GM12878 (cell line): ENCODE measurements around the gene RASIP1. TPM values are rescaled to one million over a fixed set of nuclear protein-coding genes. Genes with fewer than 3 reads are reported as not detected.

ENCODE experiments used
- ATAC-seq: fragments of 200-7000 bp; cut with Tn5 transposase; 3 replicates; pipeline ENCODE4 v1.9.1; 2020; ENCODE audit warnings: mild to moderate bottlenecking, moderate library complexity
- BruUV-seq: library from RNA; stranded (reverse); fragments of 400-500 nt; replicated peaks from 2 replicates; lab custom pipeline; 2021; lab: Mats Ljungman, UMichigan
- CTCF ChIA-PET: fragments of 300-600 bp; sonication (Branson Sonifier 250); formaldehyde crosslinking; extraction: SDS; loops from one replicate; lab custom pipeline; 2021; ENCODE audit warnings: inconsistent platforms; lab: Yijun Ruan, JAX
- POLR2A ChIA-PET: fragments of 350-600 bp; formaldehyde crosslinking; extraction: SDS; loops from one replicate; lab custom pipeline; 2021; ENCODE audit warnings: inconsistent platforms; lab: Charles Lee
- RAD21 ChIA-PET: fragments of 300-600 bp; sonication (Branson Sonifier 250); formaldehyde crosslinking; loops from one replicate; lab custom pipeline; 2023; ENCODE audit warnings: antibody characterized with exemption; ENCODE audit not compliant: unreplicated experiment; lab: Charles Lee
- SMC1A ChIA-PET: fragments of 300-600 bp; sonication (Branson Sonifier 250); formaldehyde crosslinking; loops from one replicate; lab custom pipeline; 2023; ENCODE audit not compliant: unreplicated experiment, uncharacterized antibody; lab: Charles Lee
- DNase-seq: peaks from one replicate; pipeline ENCODE4 v3.0.0-alpha.2; 2011; ENCODE audit warnings: low read depth, low spot score
- FAIRE-seq: peaks from 3 replicates; lab custom pipeline; 2011; peaks lifted over from hg19 to GRCh38; lab: Jason Lieb, UNC
- H2AFZ ChIP-seq: 2 replicates; pipeline ENCODE4 v1.6.0; 2011; ENCODE audit warnings: low read depth, low read length, control low read depth; ENCODE audit not compliant: control insufficient read depth
- H3K27ac ChIP-seq: 2 replicates; pipeline ENCODE4 v1.5.1; 2011; ENCODE audit warnings: control low read depth; ENCODE audit not compliant: control insufficient read depth, insufficient read depth
- H3K27me3 ChIP-seq, 2 experiments: replicated peaks in 1 of 2; 2 replicates each; pipeline versions ENCODE4 v1.6.0 to v1.6.1; 2011; ENCODE audit warnings: low read length in 1 of 2; ENCODE audit not compliant: control insufficient read depth in 2 of 2, insufficient read depth in 2 of 2
- H3K36me3 ChIP-seq, 2 experiments: 2 replicates each; pipeline ENCODE4 v1.5.1; 2011; ENCODE audit warnings: low read length in 1 of 2; ENCODE audit not compliant: control insufficient read depth in 2 of 2, insufficient read depth in 2 of 2
- H3K4me1 ChIP-seq: 2 replicates; pipeline ENCODE4 v1.6.1; 2011; ENCODE audit warnings: mild to moderate bottlenecking, low read length, moderate library complexity, mixed read lengths; ENCODE audit not compliant: control insufficient read depth, insufficient read depth
- H3K4me2 ChIP-seq: 2 replicates; pipeline ENCODE4 v1.6.0; 2011; ENCODE audit warnings: control low read depth; ENCODE audit not compliant: control insufficient read depth, insufficient read depth
- H3K4me3 ChIP-seq: fragments of 200-600 bp; sonication (generic); 2 replicates; pipeline ENCODE4 v1.5.1; 2016
- H3K79me2 ChIP-seq: 2 replicates; pipeline ENCODE4 v1.6.0; 2011; ENCODE audit warnings: low read length; ENCODE audit not compliant: control insufficient read depth, insufficient read depth
- H3K9ac ChIP-seq: 2 replicates; pipeline ENCODE4 v1.8.0; 2011; ENCODE audit warnings: low read length, control low read depth, mixed read lengths; ENCODE audit not compliant: control insufficient read depth, insufficient read depth
- H3K9me3 ChIP-seq: replicated peaks from 3 replicates; pipeline ENCODE4 v1.5.1; 2011; ENCODE audit warnings: mild to moderate bottlenecking, low read length; ENCODE audit not compliant: control insufficient read depth, insufficient read depth
- H4K20me1 ChIP-seq: 2 replicates; pipeline ENCODE4 v1.6.0; 2011; ENCODE audit not compliant: control insufficient read depth, insufficient read depth
- CREB1 ChIP-seq: IDR thresholded peaks from 2 replicates; pipeline ENCODE4 v1.6.1; 2012; ENCODE audit warnings: low read depth, mild to moderate bottlenecking, inconsistent platforms
- HDAC6 ChIP-seq: fragments of 200-600 bp; sonication (generic); IDR thresholded peaks from one replicate; pipeline ENCODE4 v1.8.0; 2017; ENCODE audit warnings: antibody characterized with exemption; ENCODE audit not compliant: unreplicated experiment
- HDGF ChIP-seq: fragments of 450-650 bp; IDR thresholded peaks from 2 replicates; pipeline ENCODE4 v1.6.1; 2016; ENCODE audit warnings: antibody characterized with exemption
- IKZF1 ChIP-seq: fragments of 450-650 bp; conservative IDR thresholded peaks from 2 replicates; pipeline ENCODE4 v1.6.1; 2017; ENCODE audit warnings: antibody characterized with exemption, mild to moderate bottlenecking
- IRF4 ChIP-seq: IDR thresholded peaks from 2 replicates; pipeline ENCODE4 v1.6.1; 2011; ENCODE audit warnings: low read depth, low read length
- MYB ChIP-seq: fragments of 150-350 bp; IDR thresholded peaks from 2 replicates; pipeline ENCODE4 v1.6.1; 2014; ENCODE audit warnings: mild to moderate bottlenecking, low read depth, low read length, borderline replicate concordance
- SMAD1 ChIP-seq: fragments of 450-650 bp; IDR thresholded peaks from 2 replicates; pipeline ENCODE4 v1.6.1; 2018; ENCODE audit warnings: mild to moderate bottlenecking, low read depth; ENCODE audit not compliant: partially characterized antibody
- SP1 ChIP-seq: IDR thresholded peaks from one replicate; pipeline ENCODE4 v1.6.1; 2011; ENCODE audit warnings: low read depth, low read length
- STAT1 ChIP-seq: fragments of 450-650 bp; conservative IDR thresholded peaks from 2 replicates; pipeline ENCODE4 v1.6.1; 2014; ENCODE audit warnings: antibody characterized with exemption, mild to moderate bottlenecking
- TARDBP ChIP-seq: IDR thresholded peaks from 2 replicates; pipeline ENCODE4 v1.6.1; 2016; ENCODE audit warnings: borderline replicate concordance
- ZNF217 ChIP-seq: fragments of 450-650 bp; IDR thresholded peaks from 2 replicates; pipeline ENCODE4 v1.6.1; 2017; ENCODE audit warnings: antibody characterized with exemption, mild to moderate bottlenecking
- WGBS: methylation state at CpG from one replicate; pipeline ENCODE4 v1.1.6; 2016; ENCODE audit warnings: low lambda C conversion rate; ENCODE audit not compliant: insufficient replicate concordance, insufficient coverage; ENCODE audit errors: missing lambda C conversion rate; 5-methylcytosine and 5-hydroxymethylcytosine counted together
- in situ Hi-C: fragments of 300-500 bp; cut with MboI; formaldehyde crosslinking; loops from 9 replicates; pipeline ENCODE4 v1.14.3; 2018; ENCODE audit warnings: mixed read lengths
- intact Hi-C: fragments of 100-400 bp; cut with micrococcal nuclease; formaldehyde crosslinking; loops from one replicate; pipeline ENCODE4 v1.14.2; 2022; ENCODE audit not compliant: unreplicated experiment
- polyA plus RNA-seq, 11 experiments: library from polyadenylated mRNA; depleted of rRNA in 4 of 11; unstranded in 6 of 11; stranded (reverse) in 5 of 11; fragments of >200 nt; fragmentation: Nextera tagmentation in 4 of 11; fragmentation: Illumina TruSeq in 1 of 11; extraction: Ambion mirVana in 4 of 11; extraction: Trizol in 1 of 11; gene quantifications; 1 replicate in 1 of 11; 2 replicates in 10 of 11; pipeline versions ENCODE4 v1.2.1 to v1.2.3, GENCODE V29; 2011 to 2016; ENCODE audit warnings: inconsistent platforms in 2 of 11, missing spikeins in 2 of 11, low read depth in 1 of 11
- total RNA-seq, 4 experiments: library from RNA; depleted of rRNA in 3 of 4; stranded (reverse); fragments of >200 nt in 3 of 4; fragmentation: Illumina TruSeq in 1 of 4; extraction: Trizol in 1 of 4; gene quantifications; 2 replicates each; pipeline versions ENCODE4 v1.2.1 to v1.2.3, GENCODE V29; 2013 to 2021
- TF ChIP-seq, protein P1 (sequence below): fragments of 450-650 bp; IDR thresholded peaks from 2 replicates; pipeline ENCODE4 v1.6.1; 2017; ENCODE audit warnings: mild to moderate bottlenecking, moderate library complexity

The RASIP1 gene
- total and polyA plus RNA-seq, 10 of the 15 experiments (the other 5 are each of a cell fraction or from before 2014, with no cell fraction given), result 0.08 TPM; not detected in 9

DNA sequence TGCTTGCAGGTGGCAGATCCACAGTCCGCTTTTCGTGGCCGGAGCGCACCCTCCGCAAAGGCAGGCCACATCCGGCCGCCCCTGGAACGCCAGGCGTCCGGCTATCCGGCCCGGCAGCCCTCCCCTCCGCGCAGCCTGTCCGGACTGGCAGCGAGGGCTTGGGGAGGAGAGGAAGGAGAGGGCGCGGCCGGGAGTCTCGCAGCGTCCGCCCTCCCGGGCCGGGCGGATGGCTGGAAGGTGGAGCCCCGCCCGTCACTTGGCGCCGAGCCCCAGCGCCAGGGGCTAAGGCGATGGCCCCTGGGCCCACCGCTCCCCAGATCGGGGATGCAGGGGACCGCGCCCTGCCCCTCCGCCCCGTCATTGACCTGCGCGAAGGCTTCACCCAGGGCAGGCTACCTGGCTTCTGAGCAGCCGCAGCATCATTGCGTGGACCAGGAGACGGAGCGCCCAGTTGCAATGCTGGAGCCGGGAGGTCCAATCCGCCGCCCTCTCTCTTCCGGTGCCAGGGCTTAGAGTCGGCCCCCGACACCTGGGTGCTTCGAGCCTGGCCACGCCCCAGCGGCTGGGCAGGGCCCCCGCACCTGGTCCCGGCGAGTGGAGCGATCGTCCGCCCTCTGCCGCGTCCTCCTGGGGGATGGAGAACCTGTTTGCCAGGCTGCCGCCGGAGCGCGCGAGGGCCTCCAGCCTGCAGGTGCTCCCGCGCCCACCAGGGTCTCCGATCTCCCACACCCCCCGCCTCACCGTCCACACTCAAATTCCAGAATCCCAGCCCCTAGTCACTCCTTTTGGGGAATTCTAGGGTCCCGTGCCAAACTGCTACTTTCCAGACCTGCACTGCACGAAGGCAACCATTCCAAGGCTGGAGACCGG lies 12.3 kb upstream of the RASIP1 start, which contains the start of gene FUT1:
Gene FUT1 (minus strand): TSS at position 146 of the 870 bp plus-strand sequence. CDS start 1,360 bp downstream, outside the sequence.
- ChIA-PET CTCF (no interaction called here), SMC1A (no interaction called here), POLR2A (interaction anchor here (0.6 kb wide), 1 partner anchor 41 kb away, joined by 3 read pairs; no protein-coding TSS in a partner anchor)
- in situ Hi-C loops (no loop called here), intact Hi-C loops (no loop called here)
- no peaks in the 10 kb centered on the region for H3K36me3 ChIP-seq
- DNase-seq (no peak), FAIRE-seq (no peak)
- WGBS, result 3% methylated on average over 49 of the region's 73 CpGs
- peaks cover 2 to 6% of the 10 kb centered on the region in 2 experiments; a peak in 3 of 4 replicates for H3K27me3 ChIP-seq
- no TSS peak for BruUV-seq
- no peak within 1 kb of the TSS for H3K9ac ChIP-seq
- no peaks in the 10 kb centered on the region for H3K4me1 ChIP-seq
- H3K9me3 ChIP-seq, result no peaks in the 10 kb centered on the region
- H4K20me1 ChIP-seq, result no peaks in the 10 kb centered on the region
- H3K27ac ChIP-seq, result no peak within 1 kb of the TSS
- no peak for TF ChIP-seq IKZF1
- no peak for TF ChIP-seq CREB1
- no peak for TF ChIP-seq TARDBP
- TF ChIP-seq HDAC6, result no peak
- TF ChIP-seq, protein P1, sequence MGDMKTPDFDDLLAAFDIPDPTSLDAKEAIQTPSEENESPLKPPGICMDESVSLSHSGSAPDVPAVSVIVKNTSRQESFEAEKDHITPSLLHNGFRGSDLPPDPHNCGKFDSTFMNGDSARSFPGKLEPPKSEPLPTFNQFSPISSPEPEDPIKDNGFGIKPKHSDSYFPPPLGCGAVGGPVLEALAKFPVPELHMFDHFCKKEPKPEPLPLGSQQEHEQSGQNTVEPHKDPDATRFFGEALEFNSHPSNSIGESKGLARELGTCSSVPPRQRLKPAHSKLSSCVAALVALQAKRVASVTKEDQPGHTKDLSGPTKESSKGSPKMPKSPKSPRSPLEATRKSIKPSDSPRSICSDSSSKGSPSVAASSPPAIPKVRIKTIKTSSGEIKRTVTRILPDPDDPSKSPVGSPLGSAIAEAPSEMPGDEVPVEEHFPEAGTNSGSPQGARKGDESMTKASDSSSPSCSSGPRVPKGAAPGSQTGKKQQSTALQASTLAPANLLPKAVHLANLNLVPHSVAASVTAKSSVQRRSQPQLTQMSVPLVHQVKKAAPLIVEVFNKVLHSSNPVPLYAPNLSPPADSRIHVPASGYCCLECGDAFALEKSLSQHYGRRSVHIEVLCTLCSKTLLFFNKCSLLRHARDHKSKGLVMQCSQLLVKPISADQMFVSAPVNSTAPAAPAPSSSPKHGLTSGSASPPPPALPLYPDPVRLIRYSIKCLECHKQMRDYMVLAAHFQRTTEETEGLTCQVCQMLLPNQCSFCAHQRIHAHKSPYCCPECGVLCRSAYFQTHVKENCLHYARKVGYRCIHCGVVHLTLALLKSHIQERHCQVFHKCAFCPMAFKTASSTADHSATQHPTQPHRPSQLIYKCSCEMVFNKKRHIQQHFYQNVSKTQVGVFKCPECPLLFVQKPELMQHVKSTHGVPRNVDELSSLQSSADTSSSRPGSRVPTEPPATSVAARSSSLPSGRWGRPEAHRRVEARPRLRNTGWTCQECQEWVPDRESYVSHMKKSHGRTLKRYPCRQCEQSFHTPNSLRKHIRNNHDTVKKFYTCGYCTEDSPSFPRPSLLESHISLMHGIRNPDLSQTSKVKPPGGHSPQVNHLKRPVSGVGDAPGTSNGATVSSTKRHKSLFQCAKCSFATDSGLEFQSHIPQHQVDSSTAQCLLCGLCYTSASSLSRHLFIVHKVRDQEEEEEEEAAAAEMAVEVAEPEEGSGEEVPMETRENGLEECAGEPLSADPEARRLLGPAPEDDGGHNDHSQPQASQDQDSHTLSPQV, result no peak
- TF ChIP-seq HDGF, result no peak
- no peak for TF ChIP-seq SMAD1
- no peak for TF ChIP-seq SP1
- no peak for TF ChIP-seq MYB
- TF ChIP-seq IRF4, result no peak
- TF ChIP-seq STAT1, result no peak
- no peak for TF ChIP-seq ZNF217
- TF ChIP-seq, all 136 proteins: peak for 0
- no peak within 1 kb of the TSS for H3K4me2 ChIP-seq
- H3K79me2 ChIP-seq, result no peaks in the 10 kb centered on the region
- ATAC-seq, result peak; percentile 28; the same call in 2 of the 3 replicates
- RAD21 ChIA-PET, result no interaction called here
- H2AFZ ChIP-seq, result no peak within 1 kb of the TSS
- H3K4me3 ChIP-seq, result no peak within 1 kb of the TSS
